ENCODE measurements around the gene SPZ1. TPM values are rescaled to one million over a fixed set of nuclear protein-coding genes. Genes with fewer than 3 reads are reported as not detected.
"Not testable (repeated sequence)": the region's sequence is repeated elsewhere in the genome, so short reads cannot be mapped to it uniquely, and the experiment has no call there.

SPZ1 gene
- total RNA-seq, result not detected

- Mint-ChIP-seq H3K36me3 (no peaks in the 10 kb centered on the region), H3K9me3 (no peaks in the 10 kb centered on the region), H3K27me3 (peaks cover 12 to 35% of the 10 kb centered on the region in 2 donors), H3K4me3 (no peak within 1 kb of the TSS), H3K4me1 (ENCODE audit: low read depth in 2 of 2) (no peaks in the 10 kb centered on the region), H3K27ac (no peak within 1 kb of the TSS)
- DNase-seq (ENCODE audit: low spot score), result no peak
- no peak for ATAC-seq
These were observed at the start of gene SPZ1 for GRCh38 chr5:80319702-80320101. Gene SPZ1 (plus strand): TSS chr5:80320002. CDS start chr5:80320216, 214 bp downstream.

- H3K9me3 Mint-ChIP-seq; H3K4me3 Mint-ChIP-seq; H3K27ac Mint-ChIP-seq; H3K36me3 Mint-ChIP-seq; ATAC-seq; DNase-seq (ENCODE audit: low spot score); H3K4me1 Mint-ChIP-seq (ENCODE audit: low read depth in 2 of 2); H3K27me3 Mint-ChIP-seq: not testable (repeated sequence)
These were observed 49.3 kb upstream of the SPZ1 start for GRCh38 chr5:80270543-80270942.

GRCh38 chr5:80275347-80275746, 44.5 kb upstream of the SPZ1 start:
- no peak for ATAC-seq
- H3K27me3 Mint-ChIP-seq, result peaks cover 0 to 4% of the 10 kb centered on the region in 2 donors
- DNase-seq (ENCODE audit: low spot score), result no peak
- H3K36me3 Mint-ChIP-seq, result no peaks in the 10 kb centered on the region
- no peaks in the 10 kb centered on the region for H3K9me3 Mint-ChIP-seq
- H3K27ac Mint-ChIP-seq, result no peak overlapping the region
- H3K4me1 Mint-ChIP-seq (ENCODE audit: low read depth in 2 of 2), result no peaks in the 10 kb centered on the region
- no peak overlapping the region for H3K4me3 Mint-ChIP-seq

- peaks cover 0 to 4% of the 10 kb centered on the region in 2 donors for H3K27me3 Mint-ChIP-seq
- H3K36me3 Mint-ChIP-seq, result no peaks in the 10 kb centered on the region
- DNase-seq (ENCODE audit: low spot score) (no peak), ATAC-seq (no peak)
- no peak overlapping the region for H3K4me3 Mint-ChIP-seq
- H3K9me3 Mint-ChIP-seq, result no peaks in the 10 kb centered on the region
- H3K4me1 Mint-ChIP-seq (ENCODE audit: low read depth in 2 of 2), result no peaks in the 10 kb centered on the region
- no peak overlapping the region for H3K27ac Mint-ChIP-seq
These were observed 43.6 kb upstream of the SPZ1 start for GRCh38 chr5:80276186-80276585.

- Mint-ChIP-seq H3K4me1 (ENCODE audit: low read depth in 2 of 2) (no peaks in the 10 kb centered on the region), H3K27ac (no peak overlapping the region), H3K4me3 (no peak overlapping the region), H3K27me3 (peaks cover 0 to 6% of the 10 kb centered on the region in 2 donors), H3K9me3 (no peaks in the 10 kb centered on the region), H3K36me3 (no peaks in the 10 kb centered on the region)
- DNase-seq (ENCODE audit: low spot score) (no peak), ATAC-seq (no peak)
These were observed 42.6 kb upstream of the SPZ1 start for GRCh38 chr5:80277191-80277590.

- Mint-ChIP-seq H3K27ac (no peak overlapping the region), H3K4me1 (ENCODE audit: low read depth in 2 of 2) (no peaks in the 10 kb centered on the region), H3K9me3 (no peaks in the 10 kb centered on the region), H3K27me3 (peaks cover 6 to 7% of the 10 kb centered on the region in 2 donors), H3K4me3 (no peak overlapping the region), H3K36me3 (no peaks in the 10 kb centered on the region)
- ATAC-seq (no peak), DNase-seq (ENCODE audit: low spot score) (no peak)
These were observed 37.7 kb upstream of the SPZ1 start for GRCh38 chr5:80282054-80282453.

- ATAC-seq, result no peak
- H3K27me3 Mint-ChIP-seq, result peaks cover 2 to 7% of the 10 kb centered on the region in 2 donors
- no peaks in the 10 kb centered on the region for H3K9me3 Mint-ChIP-seq
- DNase-seq (ENCODE audit: low spot score), result no peak
- H3K27ac Mint-ChIP-seq, result no peak overlapping the region
- H3K4me1 Mint-ChIP-seq (ENCODE audit: low read depth in 2 of 2), result no peaks in the 10 kb centered on the region
- no peaks in the 10 kb centered on the region for H3K36me3 Mint-ChIP-seq
- no peak overlapping the region for H3K4me3 Mint-ChIP-seq
These were observed 36.4 kb upstream of the SPZ1 start for GRCh38 chr5:80283360-80283759.

- Mint-ChIP-seq H3K27me3 (peaks cover 2 to 7% of the 10 kb centered on the region in 2 donors), H3K4me1 (ENCODE audit: low read depth in 2 of 2) (no peaks in the 10 kb centered on the region), H3K27ac (peak overlapping the region in 1 of 2 donors; percentile 35), H3K4me3 (no peak overlapping the region), H3K36me3 (no peaks in the 10 kb centered on the region), H3K9me3 (no peaks in the 10 kb centered on the region)
- DNase-seq (ENCODE audit: low spot score), result no peak
- ATAC-seq, result no peak
These were observed 35.1 kb upstream of the SPZ1 start for GRCh38 chr5:80284720-80285119.

GRCh38 chr5:80288177-80288576, 31.6 kb upstream of the SPZ1 start:
- Mint-ChIP-seq H3K27me3 (peaks cover 3% of the 10 kb centered on the region in 2 donors), H3K27ac (no peak overlapping the region), H3K4me1 (ENCODE audit: low read depth in 2 of 2) (no peaks in the 10 kb centered on the region), H3K36me3 (no peaks in the 10 kb centered on the region), H3K4me3 (no peak overlapping the region), H3K9me3 (no peaks in the 10 kb centered on the region)
- DNase-seq (ENCODE audit: low spot score), result no peak
- no peak for ATAC-seq

GRCh38 chr5:80289320-80289719, 30.5 kb upstream of the SPZ1 start:
- peaks cover 0 to 3% of the 10 kb centered on the region in 2 donors for H3K27me3 Mint-ChIP-seq
- ATAC-seq, result no peak
- no peaks in the 10 kb centered on the region for H3K4me1 Mint-ChIP-seq (ENCODE audit: low read depth in 2 of 2)

GRCh38 chr5:80291761-80292160, 28.0 kb upstream of the SPZ1 start:
- H3K4me3 Mint-ChIP-seq, result no peak overlapping the region
- no peaks in the 10 kb centered on the region for H3K4me1 Mint-ChIP-seq (ENCODE audit: low read depth in 2 of 2)
- ATAC-seq, result no peak
- DNase-seq (ENCODE audit: low spot score), result no peak
- no peaks in the 10 kb centered on the region for H3K9me3 Mint-ChIP-seq
- H3K36me3 Mint-ChIP-seq, result no peaks in the 10 kb centered on the region
- peaks cover 6 to 7% of the 10 kb centered on the region in 2 donors for H3K27me3 Mint-ChIP-seq
- no peak overlapping the region for H3K27ac Mint-ChIP-seq

More at GRCh38 chr5:80289320-80289719, 30.5 kb upstream of the SPZ1 start:
- Mint-ChIP-seq H3K9me3 (no peaks in the 10 kb centered on the region), H3K27ac (no peak overlapping the region), H3K36me3 (no peaks in the 10 kb centered on the region), H3K4me3 (no peak overlapping the region)
- DNase-seq (ENCODE audit: low spot score), result no peak

- no peaks in the 10 kb centered on the region for H3K4me1 Mint-ChIP-seq (ENCODE audit: low read depth in 2 of 2)
- no peaks in the 10 kb centered on the region for H3K9me3 Mint-ChIP-seq
- H3K27me3 Mint-ChIP-seq, result peaks cover 6 to 12% of the 10 kb centered on the region in 2 donors
- no peak overlapping the region for H3K4me3 Mint-ChIP-seq
- ATAC-seq (no peak), DNase-seq (ENCODE audit: low spot score) (no peak)
- no peaks in the 10 kb centered on the region for H3K36me3 Mint-ChIP-seq
- H3K27ac Mint-ChIP-seq, result no peak overlapping the region
These were observed 23.7 kb upstream of the SPZ1 start for GRCh38 chr5:80296121-80296520.

GRCh38 chr5:80299601-80300000, 20.2 kb upstream of the SPZ1 start:
- peaks cover 3 to 11% of the 10 kb centered on the region in 2 donors for H3K27me3 Mint-ChIP-seq
- no peak for DNase-seq (ENCODE audit: low spot score)

GRCh38 chr5:80300125-80300524, 19.7 kb upstream of the SPZ1 start:
- H3K27me3 Mint-ChIP-seq, result peaks cover 0 to 6% of the 10 kb centered on the region in 2 donors
- no peak for DNase-seq (ENCODE audit: low spot score)
- ATAC-seq, result peak; percentile 13 to 56
- no peaks in the 10 kb centered on the region for H3K4me1 Mint-ChIP-seq (ENCODE audit: low read depth in 2 of 2)
- no peak overlapping the region for H3K4me3 Mint-ChIP-seq
- H3K9me3 Mint-ChIP-seq, result no peaks in the 10 kb centered on the region
- H3K27ac Mint-ChIP-seq, result no peak overlapping the region
- no peaks in the 10 kb centered on the region for H3K36me3 Mint-ChIP-seq

More at GRCh38 chr5:80299601-80300000, 20.2 kb upstream of the SPZ1 start:
- H3K4me1 Mint-ChIP-seq (ENCODE audit: low read depth in 2 of 2), result no peaks in the 10 kb centered on the region
- no peak overlapping the region for H3K27ac Mint-ChIP-seq
- H3K36me3 Mint-ChIP-seq, result no peaks in the 10 kb centered on the region
- no peak overlapping the region for H3K4me3 Mint-ChIP-seq
- ATAC-seq, result no peak
- no peaks in the 10 kb centered on the region for H3K9me3 Mint-ChIP-seq

- H3K36me3 Mint-ChIP-seq; H3K27me3 Mint-ChIP-seq; ATAC-seq; H3K27ac Mint-ChIP-seq; DNase-seq (ENCODE audit: low spot score); H3K9me3 Mint-ChIP-seq; H3K4me1 Mint-ChIP-seq (ENCODE audit: low read depth in 2 of 2); H3K4me3 Mint-ChIP-seq: not testable (repeated sequence)
These were observed 19.0 kb upstream of the SPZ1 start for GRCh38 chr5:80300796-80301195.

All from natural killer cell treated with Interleukin-12 subunit alpha and Interleukin-12 subunit beta and Interleukin-15 and Interleukin-18, amount 100 ng/mL, for 72 hours (primary cell).